HL-60/S4 treated with phorbol 12-myristate 13-acetate at 8.2 ng/mL for 4 days and 3 days (cell line): ENCODE measurements around the gene PDE9A.
"Not testable (repeated sequence)": the region's sequence is repeated elsewhere in the genome, so short reads cannot be mapped to it uniquely, and the experiment has no call there.

ENCODE experiments used
- in situ Hi-C: fragments of 300-500 bp; cut with MboI; formaldehyde crosslinking; loops from 2 replicates; pipeline ENCODE4 v1.15.0; 2022; ENCODE audit warnings: low sequenced_read_pairs

Gene PDE9A

DNA sequence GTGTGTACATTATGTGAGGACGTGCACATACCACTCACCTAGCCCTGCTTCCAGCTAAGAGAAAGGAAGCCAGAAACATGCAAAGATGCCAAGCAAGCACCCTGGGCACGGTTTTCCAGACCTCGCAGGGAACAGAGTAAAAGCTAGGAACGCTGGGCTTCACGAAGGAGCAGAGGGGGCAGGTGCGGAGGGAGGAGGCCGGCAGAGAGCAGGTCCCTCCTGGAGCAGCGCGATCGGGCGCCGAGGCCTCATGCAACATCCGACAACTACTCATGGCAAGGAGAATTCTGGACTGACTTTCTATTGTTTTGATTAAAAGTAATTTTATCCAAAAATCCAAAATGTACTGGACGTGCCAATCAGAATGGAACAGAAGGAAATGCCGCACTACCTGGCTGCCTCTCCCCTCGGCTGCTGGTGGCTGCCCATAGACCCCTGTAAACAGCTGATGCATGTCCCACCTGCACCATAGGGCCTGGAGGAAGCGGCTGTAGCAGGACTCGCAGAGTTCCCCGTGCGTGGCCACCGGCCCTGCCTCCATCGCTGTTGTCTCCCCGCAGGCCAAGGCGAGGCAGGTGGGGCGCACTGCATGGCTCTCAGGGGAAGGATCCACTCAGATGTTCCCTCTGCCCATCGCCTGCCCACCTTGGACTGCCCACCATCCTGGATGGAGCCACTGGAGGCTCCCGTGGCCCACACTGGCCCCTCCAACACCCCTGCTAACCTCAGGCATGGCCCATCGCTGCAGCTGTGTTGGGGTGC lies 132.4 kb downstream of the PDE9A start:
- in situ Hi-C loops, result no loop called here

DNA sequence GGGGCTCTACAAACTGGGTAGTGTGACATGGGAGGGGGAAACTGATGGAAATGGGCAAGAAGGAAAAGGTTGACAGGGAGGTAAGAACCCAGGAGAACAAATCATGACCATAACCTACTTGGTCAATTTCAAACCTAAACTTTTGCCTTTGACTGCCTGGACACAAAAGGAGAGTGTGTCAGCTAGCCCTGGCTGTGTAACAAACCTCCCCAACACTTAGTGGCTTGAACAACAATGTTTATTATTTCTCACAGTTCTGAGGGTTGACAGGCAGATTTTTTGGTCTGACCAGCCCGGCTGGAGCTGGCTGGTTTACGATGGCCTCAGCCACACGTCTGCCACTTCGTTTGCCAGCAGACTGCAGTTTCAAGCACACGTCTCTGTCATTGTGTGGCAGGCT lies 133.5 kb downstream of the PDE9A start:
- in situ Hi-C loops, result no loop called here

DNA sequence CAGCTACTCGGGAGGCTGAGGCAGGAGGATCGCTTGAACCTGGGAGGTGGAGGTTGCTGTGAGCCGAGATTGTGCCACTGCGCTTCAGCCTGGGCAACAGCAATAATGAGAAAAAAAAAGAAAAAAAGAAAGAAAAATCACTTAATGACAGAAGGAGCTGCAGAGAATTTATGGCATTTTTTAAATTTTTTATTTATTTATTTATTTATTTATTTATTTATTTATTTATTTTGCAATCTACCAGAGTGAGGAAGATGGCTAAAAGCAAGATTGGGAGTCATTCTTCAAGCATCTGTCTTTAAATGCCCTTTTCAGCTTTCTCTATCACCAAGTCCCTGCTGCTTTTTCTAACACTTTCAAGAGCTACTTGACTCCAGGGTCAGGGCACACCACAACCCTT lies 134.2 kb downstream of the PDE9A start:
- in situ Hi-C loops, result no loop called here

DNA sequence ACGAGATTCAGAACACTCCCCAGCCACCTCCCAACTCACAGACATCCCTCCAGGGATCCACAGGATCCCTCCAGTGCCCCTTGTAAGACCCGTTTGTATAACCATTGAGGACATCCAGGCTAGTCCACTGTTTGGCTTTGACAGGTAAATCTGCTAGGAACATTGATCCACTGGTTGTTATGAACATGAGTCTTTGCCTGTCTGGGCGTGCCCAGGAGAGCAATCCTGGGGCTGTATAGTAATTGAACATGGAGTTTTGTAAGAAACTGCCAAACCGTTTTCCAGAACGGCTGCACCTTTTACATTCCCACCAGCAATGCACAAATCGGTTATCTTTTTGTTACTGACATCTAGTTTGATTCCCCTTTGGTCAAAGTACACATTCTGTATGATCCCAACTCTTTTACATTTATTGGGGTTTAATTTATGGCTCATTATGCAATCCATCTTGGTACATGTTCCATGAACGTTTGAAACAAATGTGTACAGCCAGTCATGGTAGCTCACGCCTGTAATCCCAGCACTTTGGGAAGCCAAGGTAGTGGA lies 137.2 kb downstream of the PDE9A start:
- in situ Hi-C loops, result no loop called here

DNA sequence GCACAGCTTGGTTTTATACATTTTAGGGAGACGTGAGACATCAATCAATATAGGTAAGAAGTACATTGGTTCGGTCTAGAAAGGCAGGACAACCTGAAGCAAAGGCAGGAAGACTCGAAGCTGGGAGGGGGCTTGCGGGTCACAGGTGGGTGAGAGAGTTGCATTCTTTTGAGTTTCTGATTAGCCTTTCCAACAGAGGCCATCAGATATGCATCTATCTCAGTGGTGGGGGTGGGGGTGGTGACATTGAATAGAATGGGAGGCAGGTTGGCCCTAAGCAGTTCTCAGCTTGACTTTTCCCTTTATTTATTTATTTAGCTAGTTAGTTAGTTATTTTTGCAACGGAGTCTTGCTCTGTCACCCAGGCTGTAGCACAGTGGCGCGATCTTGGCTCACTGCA lies 140.4 kb downstream of the PDE9A start:
- in situ Hi-C loops, result no loop called here

DNA sequence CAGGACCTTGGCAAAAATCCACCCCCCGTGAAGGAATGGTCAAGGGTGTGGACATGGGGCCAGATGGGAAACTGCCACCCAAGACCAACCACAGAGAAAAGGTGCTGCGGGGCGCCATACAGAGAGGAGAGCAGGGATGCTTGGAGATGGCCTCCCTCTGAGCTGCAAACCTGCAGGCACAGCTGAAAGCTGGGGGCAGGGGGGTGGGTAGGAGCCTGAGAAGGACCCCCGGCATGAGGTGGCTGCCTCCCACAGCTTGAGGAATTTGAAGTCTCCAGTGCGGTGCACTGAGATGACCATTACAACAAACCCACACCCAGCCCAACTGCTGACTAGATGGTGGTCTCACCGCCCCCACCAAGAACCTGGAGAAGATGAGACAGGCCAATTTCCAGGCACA lies 141.1 kb downstream of the PDE9A start:
- in situ Hi-C loops, result no loop called here

DNA sequence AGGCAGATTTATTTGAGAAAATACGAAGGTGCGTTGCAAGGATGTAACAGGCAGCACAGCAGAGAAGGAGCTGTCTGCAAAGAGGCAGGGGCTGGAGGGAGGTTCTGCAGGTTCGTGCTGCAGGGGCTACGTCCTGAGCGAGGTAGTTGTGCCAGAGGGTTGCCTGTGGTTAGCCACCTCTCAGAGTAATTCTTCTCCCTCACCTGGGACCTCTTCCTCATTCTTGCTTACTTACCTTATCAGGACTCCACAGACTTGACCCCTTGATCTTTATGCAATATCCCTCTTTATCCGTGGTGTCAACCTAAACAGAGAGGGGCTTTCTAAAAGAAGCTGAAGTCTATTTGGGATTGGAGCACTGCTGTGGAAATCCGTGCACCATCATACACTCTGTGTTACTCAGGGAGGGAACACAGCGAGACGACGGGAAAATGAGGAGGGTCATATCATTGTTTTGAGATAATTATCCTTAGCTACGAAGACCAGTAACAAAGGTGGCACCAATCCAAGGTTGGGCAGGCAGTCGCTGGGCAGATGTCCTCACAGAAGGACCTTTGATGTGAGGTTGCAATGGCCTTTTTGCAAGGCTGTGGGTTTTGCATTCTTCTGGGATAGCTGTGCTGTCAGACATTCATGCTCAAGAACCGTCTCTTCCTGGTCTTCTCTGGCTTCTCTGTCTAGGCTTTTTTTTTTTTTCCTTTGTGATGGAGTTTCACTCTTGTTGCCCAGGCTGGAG lies 143.1 kb downstream of the PDE9A start:
- in situ Hi-C loops, result no loop called here

DNA sequence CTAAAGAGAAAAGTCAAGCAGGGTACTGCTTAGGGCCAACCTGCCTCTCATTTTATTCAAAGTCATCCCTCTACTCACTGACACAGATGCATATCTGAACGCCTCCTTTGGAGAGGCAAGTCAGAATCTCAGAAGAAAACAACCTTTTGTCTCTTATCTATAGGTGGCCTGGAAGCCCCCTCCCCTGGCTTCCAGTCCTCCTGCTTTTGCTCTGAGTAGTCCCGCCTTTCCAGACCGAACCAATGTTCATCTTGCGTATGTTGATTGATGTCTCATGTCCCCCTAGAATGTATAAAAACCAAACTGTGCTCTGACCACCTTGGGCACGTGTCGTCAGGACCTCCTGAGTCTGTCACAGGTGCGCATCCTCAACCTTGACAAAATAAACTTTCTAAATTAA lies 144.1 kb downstream of the PDE9A start:
- in situ Hi-C loops, result no loop called here

DNA sequence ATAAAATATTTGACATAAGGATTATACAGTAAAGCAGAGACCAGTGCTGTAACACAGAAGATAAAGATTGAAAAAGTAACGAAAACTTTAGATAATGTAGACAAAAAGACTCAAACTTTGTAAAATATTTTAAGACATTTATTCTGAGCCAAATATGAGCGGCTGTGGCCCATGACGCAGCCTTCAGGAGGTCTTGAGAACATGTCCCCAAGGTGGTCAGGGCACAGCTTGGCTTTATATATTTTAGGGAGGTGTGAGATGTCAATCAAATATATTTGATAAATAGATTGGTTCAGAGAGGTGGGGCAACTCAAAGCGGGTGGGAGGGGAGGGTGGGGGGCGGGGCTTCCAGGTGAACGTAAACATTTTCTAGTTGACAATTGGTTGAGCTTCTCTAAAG lies 144.7 kb downstream of the PDE9A start:
- in situ Hi-C loops, result no loop called here

DNA sequence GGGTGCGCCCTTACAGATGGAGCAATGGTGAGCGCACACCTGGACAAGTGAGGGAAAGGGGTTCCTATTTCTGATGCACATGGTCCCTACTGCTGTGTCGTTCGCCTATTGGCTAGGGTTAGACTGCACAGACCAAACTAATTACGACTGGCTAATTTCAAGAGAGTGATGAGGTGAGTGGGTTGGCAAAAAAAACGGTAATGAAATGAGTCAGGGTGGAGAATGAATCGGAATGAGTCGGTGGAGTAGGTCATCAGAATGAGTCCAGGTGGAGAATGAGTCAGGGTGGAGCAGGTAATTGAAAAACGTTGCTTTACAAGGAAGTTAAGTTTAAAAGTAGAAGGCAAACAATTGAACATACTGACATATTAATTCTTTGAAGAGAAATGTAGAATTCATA lies 146.1 kb downstream of the PDE9A start:
- in situ Hi-C loops, result no loop called here

DNA sequence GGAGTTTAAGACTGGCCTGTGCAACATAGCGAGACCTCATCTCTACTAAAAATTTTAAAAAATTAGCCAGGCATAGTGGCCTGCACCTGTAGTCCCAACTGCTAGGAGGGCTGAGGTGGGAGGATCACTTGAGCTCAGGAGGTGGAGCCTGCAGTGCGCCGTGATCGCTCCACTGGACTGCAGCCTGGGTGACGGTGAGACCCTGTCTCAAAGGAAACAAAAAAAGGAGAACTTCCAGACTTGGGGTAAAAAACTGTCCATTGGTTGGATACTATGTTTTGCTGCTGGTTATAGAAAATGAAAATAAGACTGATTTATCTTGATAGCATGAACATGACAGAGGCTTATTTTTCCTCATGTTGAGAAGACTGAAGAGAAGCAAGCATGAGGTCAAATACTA lies 146.5 kb downstream of the PDE9A start:
- in situ Hi-C loops, result no loop called here

DNA sequence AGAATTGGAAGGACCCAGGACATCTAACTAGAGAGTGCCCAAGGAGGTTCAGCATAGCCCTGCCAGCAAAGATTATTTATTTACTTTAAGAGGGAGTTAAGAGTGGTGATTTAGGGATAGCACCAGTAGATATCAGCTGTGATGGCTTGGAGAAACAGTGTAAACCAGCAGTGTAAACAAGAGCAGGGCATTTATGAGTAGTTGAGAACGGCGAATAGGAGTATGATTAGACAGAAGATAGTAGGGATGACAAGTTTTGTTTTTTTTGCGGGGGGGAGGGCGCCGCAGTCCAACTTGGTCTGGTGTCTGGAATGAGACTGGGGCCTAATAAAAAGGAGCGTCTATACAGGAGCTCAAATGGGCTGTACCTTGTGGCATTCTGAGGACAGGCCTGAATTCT lies 148.2 kb downstream of the PDE9A start:
- in situ Hi-C loops, result not testable (repeated sequence)

DNA sequence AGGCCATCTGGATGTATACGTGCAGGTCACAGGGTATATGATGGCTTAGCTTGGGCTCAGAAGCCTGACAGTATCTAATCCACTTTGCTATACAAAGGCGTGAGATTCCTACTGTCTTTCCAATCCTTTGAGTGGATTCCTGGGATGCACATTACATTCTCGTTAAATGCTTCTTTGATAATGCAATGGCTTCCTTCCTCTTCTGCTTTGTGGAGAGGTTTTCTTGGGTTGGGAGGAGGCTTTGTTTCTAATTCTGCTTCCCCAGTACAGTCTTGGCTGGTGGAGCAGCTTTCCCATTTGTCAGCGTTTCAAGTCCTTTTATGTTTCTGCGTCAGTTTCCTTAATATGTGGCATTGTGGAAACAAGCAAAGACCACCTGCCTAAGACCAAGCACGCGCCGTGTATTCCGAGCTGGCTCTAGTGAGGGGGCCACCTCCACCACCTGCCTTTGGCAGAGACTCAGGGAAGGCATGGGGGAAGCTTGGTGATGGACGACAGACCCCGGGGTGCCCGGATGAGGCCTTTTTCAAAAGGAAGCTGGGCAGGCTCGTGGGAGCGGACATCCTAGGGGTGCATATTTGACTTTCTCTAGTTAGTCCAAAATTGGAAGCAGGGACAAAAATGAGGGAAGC lies 153.2 kb downstream of the PDE9A start:
- in situ Hi-C loops, result no loop called here

DNA sequence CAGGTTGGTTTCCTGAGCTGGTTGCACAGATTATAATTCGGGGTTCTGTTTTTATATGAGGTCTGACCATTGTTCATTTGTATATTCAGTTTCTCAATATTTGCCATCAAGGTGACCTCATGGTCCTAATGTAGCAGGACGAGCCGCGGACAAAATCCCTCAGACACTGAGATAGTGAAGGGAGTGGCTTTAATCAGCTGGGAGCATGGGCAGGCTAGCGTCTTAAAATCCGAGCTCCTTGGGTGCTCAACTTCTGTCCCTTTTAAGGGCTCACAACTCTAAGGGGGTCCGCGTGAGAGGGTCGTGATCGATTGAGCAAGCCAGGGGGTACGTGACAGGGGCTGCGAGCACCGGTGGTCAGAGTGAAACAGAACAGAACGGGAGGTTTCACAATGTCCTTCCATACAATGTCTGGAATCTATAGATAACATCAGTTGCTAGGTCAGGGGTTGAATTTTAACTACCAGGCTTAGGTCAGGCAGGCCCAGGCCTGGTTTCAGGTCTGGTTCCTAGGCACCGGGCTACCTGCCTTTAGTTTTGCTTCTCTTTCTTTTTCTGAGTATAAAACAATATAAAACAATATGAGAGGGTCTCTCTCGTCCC lies 154.0 kb downstream of the PDE9A start:
- in situ Hi-C loops, result not testable (repeated sequence)

DNA sequence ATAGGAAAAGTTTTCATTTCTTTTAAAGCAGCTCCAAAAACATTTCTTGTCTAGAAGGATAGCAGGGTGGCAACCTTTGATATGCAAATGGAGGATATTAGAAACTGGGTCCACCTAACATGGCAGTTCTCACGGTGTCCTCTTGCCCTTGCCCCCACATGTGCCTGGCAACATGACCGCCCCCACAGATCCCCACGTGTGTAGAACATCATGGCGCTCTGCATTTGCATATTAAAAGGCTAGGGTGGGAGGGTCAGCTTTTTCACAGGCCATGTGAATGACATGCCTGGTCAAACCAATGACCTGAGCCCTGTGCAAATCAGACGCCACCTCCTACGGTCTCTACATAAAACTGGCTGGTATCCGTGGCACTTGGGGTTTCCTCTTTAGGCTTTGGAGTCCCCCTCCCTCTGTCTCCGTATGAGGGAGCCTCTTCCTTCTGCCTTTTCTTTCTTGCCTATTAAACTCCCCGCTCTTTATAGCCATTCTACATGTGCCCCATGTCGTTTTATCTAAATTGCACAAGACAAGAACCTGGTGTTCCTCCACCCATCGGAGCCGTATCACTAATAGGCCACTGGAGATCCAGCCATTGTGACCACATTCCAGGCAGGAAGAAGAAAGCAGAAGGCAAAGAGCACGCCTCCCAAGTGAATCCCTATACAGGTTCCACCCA lies 154.7 kb downstream of the PDE9A start:
- in situ Hi-C loops, result no loop called here

DNA sequence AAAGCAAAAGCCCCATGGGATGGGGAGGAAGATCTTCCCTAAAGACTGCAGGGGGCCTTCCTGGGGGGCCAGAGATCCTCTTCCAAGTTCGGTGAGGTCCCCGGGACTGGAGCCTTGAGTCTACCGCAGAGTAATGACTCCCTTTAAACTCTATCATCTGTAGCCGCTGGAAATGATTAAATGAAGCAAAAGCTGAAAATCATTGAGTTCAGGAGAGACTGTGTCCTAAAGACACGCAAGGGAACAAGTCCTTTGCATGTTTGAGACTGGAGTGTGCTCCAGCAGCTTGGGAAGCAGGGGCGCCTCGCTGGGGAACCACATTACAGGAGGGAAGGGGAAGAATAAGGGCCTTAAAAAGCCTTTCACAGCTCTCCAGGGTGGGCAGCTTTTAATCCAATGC lies 155.8 kb downstream of the PDE9A start:
- in situ Hi-C loops, result no loop called here

DNA sequence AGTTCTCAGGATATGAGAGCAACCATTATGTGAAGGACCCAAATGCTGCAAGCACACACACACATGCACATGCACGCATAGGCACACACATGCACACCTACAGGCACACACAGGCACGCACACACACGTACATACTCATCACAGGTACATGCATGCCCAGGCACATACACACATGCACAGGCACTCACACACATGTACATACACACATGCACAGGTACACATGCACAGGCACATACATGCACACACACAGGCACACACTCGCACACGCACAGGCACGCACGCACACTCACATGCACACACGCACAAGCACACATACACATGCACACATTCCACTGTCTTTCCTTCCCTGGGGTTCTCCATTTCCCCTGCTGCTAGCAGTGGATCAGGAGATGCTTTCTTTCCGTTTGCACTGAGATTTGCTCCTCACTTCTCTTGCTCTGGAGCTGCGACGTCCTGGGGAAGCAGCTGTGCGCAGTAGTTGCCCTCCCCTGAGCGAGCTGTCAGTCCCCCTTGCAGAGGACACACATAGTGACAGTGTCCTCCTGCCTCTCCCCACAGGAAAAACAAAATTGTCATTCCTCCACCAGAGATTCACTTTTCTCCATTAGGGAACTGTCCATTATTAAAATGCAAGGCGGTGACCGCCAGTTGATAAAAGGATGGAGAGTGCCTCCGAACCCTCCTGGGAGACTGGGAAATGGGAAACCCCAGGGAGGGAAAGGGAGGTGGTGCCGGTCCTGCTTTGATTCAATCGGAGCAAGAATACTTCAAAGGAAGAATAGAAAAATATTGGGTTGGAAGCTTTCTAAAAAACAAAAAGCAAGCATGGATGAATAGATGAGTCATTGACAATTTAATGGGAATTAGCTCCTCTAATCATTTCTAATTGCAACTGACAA lies 156.4 kb downstream of the PDE9A start:
- in situ Hi-C loops, result loop anchor here (10.0 kb wide), 1 partner anchor 215 kb away; no protein-coding TSS in a partner anchor

DNA sequence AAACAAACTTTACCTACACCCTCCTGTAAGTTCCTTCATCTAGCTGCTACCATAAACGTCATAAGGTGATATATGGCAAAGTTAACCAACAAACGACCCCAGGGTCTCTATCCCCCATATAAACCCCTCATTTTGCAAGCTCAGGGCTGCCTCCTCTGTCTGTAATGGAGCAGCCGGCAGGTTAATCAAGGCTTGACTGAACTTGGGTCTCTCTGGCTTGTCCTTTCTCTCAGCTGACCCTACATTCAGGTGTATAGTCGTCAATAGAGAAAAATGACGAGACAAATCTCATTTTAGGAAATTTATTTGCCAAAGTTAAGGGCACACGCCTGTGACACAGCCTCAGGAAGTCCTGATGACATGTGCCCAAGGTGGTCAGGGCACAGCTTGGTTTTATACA lies 158.5 kb downstream of the PDE9A start:
- in situ Hi-C loops, result loop anchor here (10.0 kb wide), 1 partner anchor 217 kb away; no protein-coding TSS in a partner anchor

DNA sequence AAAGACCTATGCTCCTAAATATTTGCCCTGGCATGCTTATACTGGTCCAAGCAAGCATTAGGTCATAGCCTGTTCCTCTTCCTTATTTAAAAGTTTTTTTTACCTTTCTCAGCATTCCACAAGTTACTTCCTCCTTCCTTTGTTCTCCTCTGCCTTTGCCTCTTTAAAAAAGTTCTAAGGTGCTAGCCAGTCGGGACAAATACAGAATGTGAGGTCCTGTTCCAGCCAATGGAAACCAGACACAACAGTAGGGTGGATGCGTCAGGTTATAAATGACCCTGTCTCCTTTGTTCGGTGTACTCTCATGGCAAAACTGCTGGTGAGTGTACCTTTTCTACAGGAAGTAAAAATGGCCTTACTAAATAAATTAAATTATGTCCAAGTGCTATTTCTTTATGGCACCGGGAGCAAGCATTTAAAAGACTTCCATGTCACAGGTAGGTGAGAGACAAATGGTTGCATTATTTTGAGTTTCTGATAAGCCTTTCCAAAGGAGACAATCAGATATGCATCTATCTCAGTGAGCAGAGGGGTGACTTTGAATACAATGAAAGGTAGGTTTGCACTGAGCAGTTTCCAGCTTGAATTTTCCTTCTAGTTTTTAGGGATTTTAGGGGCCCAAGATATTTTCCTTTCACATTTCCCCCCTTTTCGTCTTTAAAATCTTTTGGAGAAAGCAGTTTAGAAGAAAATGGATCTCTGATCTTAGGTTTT lies 159.3 kb downstream of the PDE9A start:
- in situ Hi-C loops, result loop anchor here (10.0 kb wide), 1 partner anchor 218 kb away; no protein-coding TSS in a partner anchor
